Fibroblast of the conjunctiva (primary cell): ENCODE results near the gene RNASEH2A.

Experiments
- DNase-seq: peaks from one replicate; pipeline ENCODE4 v3.0.0-alpha.2; 2010; ENCODE audit warnings: low read depth

The RNASEH2A gene

GRCh38 chr19:12806242-12807081, at the start of gene RNASEH2A:
RNASEH2A (plus strand) TSS chr19:12806584; CDS start chr19:12806674, 90 bp downstream.
- DNase-seq: peak; percentile 85

- DNase-seq: peak; percentile 49
Observed at GRCh38 chr19:12757544-12758274, 48.7 kb upstream of the RNASEH2A start.

- DNase-seq: no peak
Observed at GRCh38 chr19:12759686-12760085, 46.7 kb upstream of the RNASEH2A start.

- DNase-seq: no peak
Observed at GRCh38 chr19:12763100-12763499, 43.3 kb upstream of the RNASEH2A start.

- no peak for DNase-seq
Observed at GRCh38 chr19:12764698-12765097, 41.7 kb upstream of the RNASEH2A start.

- no peak for DNase-seq
Observed at GRCh38 chr19:12766051-12766521, 40.3 kb upstream of the RNASEH2A start.

GRCh38 chr19:12767150-12767549, 39.2 kb upstream of the RNASEH2A start:
- no peak for DNase-seq

- DNase-seq: no peak
Observed at GRCh38 chr19:12767666-12768065, 38.7 kb upstream of the RNASEH2A start.

GRCh38 chr19:12769689-12770088, 36.7 kb upstream of the RNASEH2A start:
- no peak for DNase-seq

- DNase-seq: no peak
Observed at GRCh38 chr19:12770922-12771321, 35.5 kb upstream of the RNASEH2A start.

- DNase-seq: no peak
Observed at GRCh38 chr19:12772323-12772722, 34.1 kb upstream of the RNASEH2A start.

- no peak for DNase-seq
Observed at GRCh38 chr19:12773571-12773970, 32.8 kb upstream of the RNASEH2A start.

GRCh38 chr19:12774588-12775555, 31.5 kb upstream of the RNASEH2A start, which contains the start of gene HOOK2:
HOOK2 (minus strand) TSS chr19:12775552; CDS start chr19:12775449, 103 bp downstream.
- DNase-seq: no peak

GRCh38 chr19:12777217-12778016, 29.0 kb upstream of the RNASEH2A start:
- DNase-seq: no peak

GRCh38 chr19:12778017-12778904, 28.1 kb upstream of the RNASEH2A start:
- peak; percentile 51 for DNase-seq

GRCh38 chr19:12778905-12779161, 27.6 kb upstream of the RNASEH2A start:
- DNase-seq: no peak

- DNase-seq: peak; percentile 84
Observed at GRCh38 chr19:12779162-12779993, 27.0 kb upstream of the RNASEH2A start.

- DNase-seq: no peak
Observed at GRCh38 chr19:12782174-12782423, 24.3 kb upstream of the RNASEH2A start.

- no peak for DNase-seq
Observed at GRCh38 chr19:12782424-12783290, 23.7 kb upstream of the RNASEH2A start.
